PC-9 (cell line): ENCODE measurements around the gene NOC2L. TPM values are rescaled to one million over a fixed set of nuclear protein-coding genes. Genes with fewer than 3 reads are reported as not detected.

ENCODE experiments used
- BruUV-seq: library from RNA; stranded (reverse); fragments of 400-500 nt; replicated peaks from 2 replicates; lab custom pipeline; 2021; lab: Mats Ljungman, UMichigan
- CTCF ChIA-PET: fragments of 300-600 bp; sonication (Branson Sonifier 250); formaldehyde crosslinking; loops from one replicate; lab custom pipeline; 2022; ENCODE audit warnings: antibody characterized with exemption; lab: Charles Lee
- POLR2A ChIA-PET: fragments of 300-600 bp; sonication (Branson Sonifier 250); formaldehyde crosslinking; loops from one replicate; lab custom pipeline; 2022; ENCODE audit warnings: antibody characterized with exemption; ENCODE audit not compliant: unreplicated experiment; lab: Charles Lee
- DNase-seq, 2 experiments: peaks; one replicate each; pipeline versions ENCODE4 v3.0.0 to v3.0.0-alpha.2; 2015 to 2022; ENCODE audit warnings: mixed read lengths in 1 of 2
- H2AFZ ChIP-seq: fragments of 200-600 bp; sonication (generic); 2 replicates; pipeline ENCODE4 v1.8.1; 2017; ENCODE audit warnings: antibody characterized with exemption
- H3F3A ChIP-seq: fragments of 200-600 bp; sonication (generic); 2 replicates; pipeline ENCODE4 v1.8.1; 2017; ENCODE audit warnings: antibody characterized with exemption, mild to moderate bottlenecking, low read depth; ENCODE audit not compliant: insufficient read depth
- H3K27ac ChIP-seq: fragments of 200-600 bp; sonication (generic); 2 replicates; pipeline ENCODE4 v1.6.1; 2016; ENCODE audit warnings: mixed run types
- H3K27me3 ChIP-seq: fragments of 200-600 bp; sonication (generic); 2 replicates; pipeline ENCODE4 v1.6.1; 2016; ENCODE audit warnings: low read depth, mixed run types; ENCODE audit not compliant: insufficient read depth
- H3K36me3 ChIP-seq: fragments of 200-600 bp; sonication (generic); 2 replicates; pipeline ENCODE4 v1.6.1; 2016; ENCODE audit warnings: low read depth, mixed run types
- H3K4me1 ChIP-seq: fragments of 200-600 bp; sonication (generic); replicated peaks from 2 replicates; pipeline ENCODE4 v1.6.1; 2016; ENCODE audit warnings: mixed run types; ENCODE audit not compliant: insufficient read depth
- H3K4me2 ChIP-seq: fragments of 200-600 bp; sonication (generic); 2 replicates; pipeline ENCODE4 v1.6.1; 2017; ENCODE audit warnings: mixed run types
- H3K4me3 ChIP-seq: fragments of 200-600 bp; sonication (generic); 2 replicates; pipeline ENCODE4 v1.6.1; 2016; ENCODE audit warnings: mixed run types
- H3K79me2 ChIP-seq: fragments of 200-600 bp; sonication (generic); 2 replicates; pipeline ENCODE4 v1.6.1; 2017; ENCODE audit warnings: low read depth, mixed run types
- H3K9me2 ChIP-seq: fragments of 200-600 bp; sonication (generic); 2 replicates; pipeline ENCODE4 v1.8.1; 2017; ENCODE audit warnings: mild to moderate bottlenecking; ENCODE audit not compliant: insufficient read depth
- H3K9me3 ChIP-seq: fragments of 200-600 bp; sonication (generic); 2 replicates; pipeline ENCODE4 v1.8.1; 2016; ENCODE audit warnings: low read depth; ENCODE audit not compliant: insufficient read depth
- H4K20me1 ChIP-seq: fragments of 200-600 bp; sonication (generic); 2 replicates; pipeline ENCODE4 v1.8.1; 2017; ENCODE audit not compliant: insufficient read depth
- EZH2 ChIP-seq: fragments of 200-600 bp; sonication (generic); IDR thresholded peaks from 2 replicates; pipeline ENCODE4 v1.8.0; 2017; ENCODE audit warnings: antibody characterized with exemption, low read depth
- intact Hi-C: fragments of 100-400 bp; cut with micrococcal nuclease; formaldehyde crosslinking; loops from one replicate; pipeline ENCODE4 v1.10.0; 2022; ENCODE audit not compliant: unreplicated experiment
- total RNA-seq: library from RNA; stranded (reverse); gene quantifications from 2 replicates; pipeline ENCODE4 v1.2.3, GENCODE V29; 2021
- TF ChIP-seq, protein P1 (sequence below): fragments of 200-600 bp; sonication (generic); conservative IDR thresholded peaks from 2 replicates; pipeline ENCODE4 v1.6.1; 2017; ENCODE audit warnings: mixed run types, antibody characterized with exemption, mild to moderate bottlenecking, moderate library complexity

NOC2L gene
- total RNA-seq, 1 experiment from 2014 or later = 86.4 TPM

DNA sequence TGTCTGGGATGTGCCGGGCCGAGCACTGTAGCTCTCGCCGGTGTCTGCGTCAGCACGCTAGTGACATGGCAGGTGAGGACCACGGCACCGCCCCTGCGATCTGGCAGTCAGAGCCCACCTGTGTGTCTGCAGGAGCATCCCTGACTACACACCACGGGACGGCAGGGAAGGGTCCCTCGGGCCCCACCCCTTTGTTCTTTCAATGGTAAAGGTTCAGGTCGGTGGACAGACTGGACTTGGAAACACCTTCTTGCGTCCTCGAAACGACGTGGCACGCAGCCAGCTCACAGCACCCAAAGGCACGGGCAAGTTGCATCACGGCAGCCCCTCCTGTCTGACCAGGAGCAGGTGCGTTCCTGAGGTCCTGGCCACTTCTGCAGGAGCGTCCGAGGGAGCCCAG lies 39.0 kb downstream of the NOC2L start:
- Histone ChIP-seq H3K9me2 (no peaks in the 10 kb centered on the region), H3K9me3 (no peaks in the 10 kb centered on the region), H2AFZ (no peak overlapping the region), H3K79me2 (no peaks in the 10 kb centered on the region), H3F3A (peaks cover 12% of the 10 kb centered on the region; the same call in 1 of the 2 replicates), H4K20me1 (no peaks in the 10 kb centered on the region; the same call in 1 of the 2 replicates), H3K27ac (no peak overlapping the region), H3K27me3 (peaks cover 49% of the 10 kb centered on the region), H3K4me2 (peak overlapping the region; percentile 61), H3K4me1 (peaks cover 19% of the 10 kb centered on the region), H3K36me3 (no peaks in the 10 kb centered on the region), H3K4me3 (no peak overlapping the region)
- intact Hi-C loops = no loop called here
- ChIA-PET CTCF (interaction anchor here (0.5 kb wide), 1 partner anchor 15 kb away, joined by 5 read pairs; no protein-coding TSS in a partner anchor), POLR2A (no interaction called here)
- no peak for TF ChIP-seq EZH2
- TF ChIP-seq, protein P1, sequence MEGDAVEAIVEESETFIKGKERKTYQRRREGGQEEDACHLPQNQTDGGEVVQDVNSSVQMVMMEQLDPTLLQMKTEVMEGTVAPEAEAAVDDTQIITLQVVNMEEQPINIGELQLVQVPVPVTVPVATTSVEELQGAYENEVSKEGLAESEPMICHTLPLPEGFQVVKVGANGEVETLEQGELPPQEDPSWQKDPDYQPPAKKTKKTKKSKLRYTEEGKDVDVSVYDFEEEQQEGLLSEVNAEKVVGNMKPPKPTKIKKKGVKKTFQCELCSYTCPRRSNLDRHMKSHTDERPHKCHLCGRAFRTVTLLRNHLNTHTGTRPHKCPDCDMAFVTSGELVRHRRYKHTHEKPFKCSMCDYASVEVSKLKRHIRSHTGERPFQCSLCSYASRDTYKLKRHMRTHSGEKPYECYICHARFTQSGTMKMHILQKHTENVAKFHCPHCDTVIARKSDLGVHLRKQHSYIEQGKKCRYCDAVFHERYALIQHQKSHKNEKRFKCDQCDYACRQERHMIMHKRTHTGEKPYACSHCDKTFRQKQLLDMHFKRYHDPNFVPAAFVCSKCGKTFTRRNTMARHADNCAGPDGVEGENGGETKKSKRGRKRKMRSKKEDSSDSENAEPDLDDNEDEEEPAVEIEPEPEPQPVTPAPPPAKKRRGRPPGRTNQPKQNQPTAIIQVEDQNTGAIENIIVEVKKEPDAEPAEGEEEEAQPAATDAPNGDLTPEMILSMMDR = no peak
- BruUV-seq = no TSS peak
- DNase-seq = peak in 1 of 2 experiments; percentile 44

DNA sequence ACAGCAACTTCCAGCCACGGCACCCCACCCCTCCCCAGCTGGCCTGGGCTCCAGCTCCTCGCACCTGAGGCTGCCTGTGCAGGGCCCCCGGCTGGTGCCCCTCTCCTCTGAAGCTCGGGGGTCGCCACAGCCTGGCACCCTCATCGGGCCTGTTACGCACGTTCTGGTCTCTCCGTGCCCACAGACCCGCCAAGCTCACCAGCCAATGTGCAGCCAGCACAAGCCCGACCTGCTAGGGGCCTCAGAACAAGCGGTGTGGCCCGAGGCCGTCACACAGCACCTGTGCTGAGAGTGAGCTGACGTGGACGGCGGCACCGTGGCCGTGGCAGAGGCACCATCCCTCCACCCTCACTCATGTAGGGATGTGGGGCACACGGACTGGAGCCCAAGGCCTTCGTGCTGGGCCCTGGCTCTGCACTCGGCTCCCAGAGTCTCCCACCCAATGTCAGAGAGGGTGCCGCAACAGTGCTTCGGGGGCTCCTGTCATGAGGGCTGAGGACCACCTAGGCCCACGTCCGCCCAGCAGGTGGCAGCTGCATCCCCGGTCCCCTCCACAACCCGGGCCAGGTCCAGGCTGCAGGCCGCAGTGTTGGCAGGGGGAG lies 39.7 kb downstream of the NOC2L start:
- POLR2A ChIA-PET = no interaction called here
- BruUV-seq = no TSS peak
- no peaks in the 10 kb centered on the region for H3K9me2 ChIP-seq
- H3K4me1 ChIP-seq = peaks cover 19% of the 10 kb centered on the region
- H3K4me3 ChIP-seq = no peak overlapping the region
- H3K36me3 ChIP-seq = no peaks in the 10 kb centered on the region
- CTCF ChIA-PET = interaction anchor here (0.5 to 0.6 kb wide), 2 partner anchors 13 to 15 kb away, joined by 5 read pairs; no protein-coding TSS in a partner anchor
- no peak overlapping the region for H3K27ac ChIP-seq
- no peak overlapping the region for H2AFZ ChIP-seq
- H3K79me2 ChIP-seq = no peaks in the 10 kb centered on the region
- peaks cover 12% of the 10 kb centered on the region; the same call in 1 of the 2 replicates for H3F3A ChIP-seq
- H3K27me3 ChIP-seq = peaks cover 52% of the 10 kb centered on the region
- TF ChIP-seq, protein P1 = no peak
- TF ChIP-seq EZH2 = no peak
- intact Hi-C loops = no loop called here
- H4K20me1 ChIP-seq = no peaks in the 10 kb centered on the region; the same call in 1 of the 2 replicates
- H3K4me2 ChIP-seq = no peak overlapping the region
- H3K9me3 ChIP-seq = no peaks in the 10 kb centered on the region
- DNase-seq = no peak

DNA sequence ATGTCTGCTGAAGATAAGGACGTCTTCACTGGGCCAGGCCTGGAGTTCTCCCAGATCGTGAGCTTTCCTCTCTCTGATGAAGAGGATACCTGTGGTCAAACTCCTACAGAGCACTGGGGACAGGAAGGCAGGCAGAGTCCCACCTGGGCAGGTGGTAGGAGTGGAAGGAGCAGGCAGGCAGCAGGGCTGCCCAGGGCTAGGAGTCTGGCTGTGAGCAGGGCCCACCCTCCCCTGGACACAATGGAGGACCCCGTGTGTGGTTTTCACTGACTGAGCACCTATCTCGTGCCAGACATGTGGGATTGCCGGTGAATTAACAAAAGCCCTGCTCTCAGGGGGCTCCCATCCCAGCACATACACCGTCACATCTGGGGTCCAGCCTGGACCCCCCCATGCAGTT lies 40.2 kb downstream of the NOC2L start:
- ChIA-PET CTCF (no interaction called here), POLR2A (no interaction called here)
- DNase-seq = no peak
- H3K4me3 ChIP-seq = no peak overlapping the region
- peaks cover 55% of the 10 kb centered on the region for H3K27me3 ChIP-seq
- H3K4me1 ChIP-seq = peaks cover 19% of the 10 kb centered on the region
- no peaks in the 10 kb centered on the region for H3K36me3 ChIP-seq
- BruUV-seq = no TSS peak
- intact Hi-C loops = no loop called here
- H3K4me2 ChIP-seq = no peak overlapping the region
- no peaks in the 10 kb centered on the region for H3K79me2 ChIP-seq
- no peaks in the 10 kb centered on the region for H3K9me2 ChIP-seq
- H3K9me3 ChIP-seq = no peaks in the 10 kb centered on the region
- no peak overlapping the region for H2AFZ ChIP-seq
- peaks cover 12% of the 10 kb centered on the region; the same call in 1 of the 2 replicates for H3F3A ChIP-seq
- no peak overlapping the region for H3K27ac ChIP-seq
- TF ChIP-seq, protein P1 = no peak
- TF ChIP-seq EZH2 = no peak
- no peaks in the 10 kb centered on the region; the same call in 1 of the 2 replicates for H4K20me1 ChIP-seq
